Lung (tissue), 12 donors: ENCODE measurements around the gene MAP3K10. TPM values are rescaled to one million over a fixed set of nuclear protein-coding genes. Genes with fewer than 3 reads are reported as not detected.
"Not testable (repeated sequence)": the region's sequence is repeated elsewhere in the genome, so short reads cannot be mapped to it uniquely, and the experiment has no call there.

ENCODE experiments used
- ATAC-seq: fragments of 200-7000 bp; cut with Tn5 transposase; one replicate; pipeline ENCODE4 v1.9.1; 2020; ENCODE audit warnings: moderate number of reproducible peaks; ENCODE audit not compliant: insufficient read depth, low FRiP score
- DNase-seq, 3 donors: peaks; one replicate each; pipeline ENCODE4 v3.0.0-alpha.2; 2013 to 2017
- H3K27ac ChIP-seq, 2 donors: one replicate each; pipeline ENCODE4 v1.5.1; 2013; ENCODE audit warnings: mild to moderate bottlenecking in 2 of 2, moderate library complexity in 2 of 2, control low read depth in 1 of 2, inconsistent platforms in 1 of 2, low read depth in 1 of 2, low read length in 1 of 2
- H3K27me3 ChIP-seq, 3 donors: one replicate each; pipeline ENCODE4 v1.5.1; 2013; ENCODE audit warnings: low read length in 2 of 3; ENCODE audit not compliant: control insufficient read depth in 3 of 3, insufficient read depth in 3 of 3
- H3K36me3 ChIP-seq, 4 donors: one replicate each; pipeline ENCODE4 v1.5.1; 2013; ENCODE audit warnings: low read length in 4 of 4, mild to moderate bottlenecking in 1 of 4, moderate library complexity in 1 of 4; ENCODE audit not compliant: control insufficient read depth in 4 of 4, insufficient read depth in 4 of 4
- H3K4me1 ChIP-seq, 5 donors: one replicate each; pipeline ENCODE4 v1.5.1; 2013; ENCODE audit warnings: low read length in 5 of 5, mild to moderate bottlenecking in 2 of 5, moderate library complexity in 1 of 5; ENCODE audit not compliant: control insufficient read depth in 5 of 5, insufficient read depth in 5 of 5
- H3K4me3 ChIP-seq: one replicate; pipeline ENCODE4 v1.5.1; 2013; ENCODE audit warnings: mild to moderate bottlenecking, control low read depth, moderate library complexity
- H3K9ac ChIP-seq, 2 donors: one replicate each; pipeline ENCODE4 v1.5.1; 2013; ENCODE audit warnings: low read length in 2 of 2, control low read depth in 1 of 2; ENCODE audit not compliant: insufficient read depth in 1 of 2
- H3K9me3 ChIP-seq, 4 donors: one replicate each; pipeline ENCODE4 v1.5.1; 2013; ENCODE audit warnings: low read length in 3 of 4, mild to moderate bottlenecking in 1 of 4, moderate library complexity in 1 of 4; ENCODE audit not compliant: control insufficient read depth in 4 of 4, insufficient read depth in 3 of 4
- WGBS, 2 donors: extraction: QIAGEN DNeasy Blood & Tissue Kit; methylation state at CpG; one replicate each; pipeline ENCODE4 v1.1.7; 2013; 5-methylcytosine and 5-hydroxymethylcytosine counted together
- polyA plus RNA-seq, 2 donors: library from polyadenylated mRNA; stranded (reverse); fragments of 200-250 nt; gene quantifications; one replicate each; pipeline ENCODE4 v1.2.1, GENCODE V29; 2013
- total RNA-seq, 2 donors: library from RNA; depleted of rRNA in 1 of 2; stranded (reverse); fragments of >200 nt in 1 of 2; gene quantifications; one replicate each; pipeline ENCODE4 v1.2.1, GENCODE V29; 2014 to 2021
- TF ChIP-seq, protein P1 (sequence below): IDR thresholded peaks from 2 replicates; pipeline ENCODE4 v1.5.1; 2012; ENCODE audit warnings: mild to moderate bottlenecking; ENCODE audit errors: control extremely low read depth, extremely low read depth
- donor health status: control.
- donor health status: control.
- donor health status: Bipolar disorder and iron deficiency.
- donor health status: healthy.
- donor health status: DM: yes; HTN: yes; CAD: no.

Gene MAP3K10
- total and polyA plus RNA-seq, 4 donors: 4.4 to 18.0 (median 11.3) TPM

DNA sequence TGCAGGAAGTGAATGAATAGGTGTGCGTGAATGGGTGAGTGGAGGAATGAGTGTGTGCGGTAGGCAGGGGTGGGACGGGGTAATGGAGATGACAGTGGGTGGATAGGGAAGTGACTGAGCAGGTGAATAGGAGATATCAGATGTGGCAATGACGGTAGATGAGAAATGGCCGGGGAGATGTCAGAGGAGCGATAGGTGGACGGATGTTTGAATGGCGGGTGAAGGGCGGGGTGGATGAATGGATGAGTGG lies 25.5 kb downstream of the MAP3K10 start:
- H3K9ac ChIP-seq: no peak overlapping the region
- no peak overlapping the region for H3K4me3 ChIP-seq
- H3K27ac ChIP-seq: no peak overlapping the region
- H3K27me3 ChIP-seq: peaks cover 6 to 38% (median 25%) of the 10 kb centered on the region in 3 donors
- peaks cover 0 to 10% (median 0%) of the 10 kb centered on the region in 5 donors for H3K4me1 ChIP-seq
- peaks cover 0 to 5% (median 0%) of the 10 kb centered on the region in 4 donors for H3K36me3 ChIP-seq
- ATAC-seq: no peak
- DNase-seq: no peak
- TF ChIP-seq, protein P1, sequence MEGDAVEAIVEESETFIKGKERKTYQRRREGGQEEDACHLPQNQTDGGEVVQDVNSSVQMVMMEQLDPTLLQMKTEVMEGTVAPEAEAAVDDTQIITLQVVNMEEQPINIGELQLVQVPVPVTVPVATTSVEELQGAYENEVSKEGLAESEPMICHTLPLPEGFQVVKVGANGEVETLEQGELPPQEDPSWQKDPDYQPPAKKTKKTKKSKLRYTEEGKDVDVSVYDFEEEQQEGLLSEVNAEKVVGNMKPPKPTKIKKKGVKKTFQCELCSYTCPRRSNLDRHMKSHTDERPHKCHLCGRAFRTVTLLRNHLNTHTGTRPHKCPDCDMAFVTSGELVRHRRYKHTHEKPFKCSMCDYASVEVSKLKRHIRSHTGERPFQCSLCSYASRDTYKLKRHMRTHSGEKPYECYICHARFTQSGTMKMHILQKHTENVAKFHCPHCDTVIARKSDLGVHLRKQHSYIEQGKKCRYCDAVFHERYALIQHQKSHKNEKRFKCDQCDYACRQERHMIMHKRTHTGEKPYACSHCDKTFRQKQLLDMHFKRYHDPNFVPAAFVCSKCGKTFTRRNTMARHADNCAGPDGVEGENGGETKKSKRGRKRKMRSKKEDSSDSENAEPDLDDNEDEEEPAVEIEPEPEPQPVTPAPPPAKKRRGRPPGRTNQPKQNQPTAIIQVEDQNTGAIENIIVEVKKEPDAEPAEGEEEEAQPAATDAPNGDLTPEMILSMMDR: no peak
- 21 to 30% methylated on average over 9 of the region's 9 CpGs for WGBS, 2 donors
- H3K9me3 ChIP-seq: no peaks in the 10 kb centered on the region

DNA sequence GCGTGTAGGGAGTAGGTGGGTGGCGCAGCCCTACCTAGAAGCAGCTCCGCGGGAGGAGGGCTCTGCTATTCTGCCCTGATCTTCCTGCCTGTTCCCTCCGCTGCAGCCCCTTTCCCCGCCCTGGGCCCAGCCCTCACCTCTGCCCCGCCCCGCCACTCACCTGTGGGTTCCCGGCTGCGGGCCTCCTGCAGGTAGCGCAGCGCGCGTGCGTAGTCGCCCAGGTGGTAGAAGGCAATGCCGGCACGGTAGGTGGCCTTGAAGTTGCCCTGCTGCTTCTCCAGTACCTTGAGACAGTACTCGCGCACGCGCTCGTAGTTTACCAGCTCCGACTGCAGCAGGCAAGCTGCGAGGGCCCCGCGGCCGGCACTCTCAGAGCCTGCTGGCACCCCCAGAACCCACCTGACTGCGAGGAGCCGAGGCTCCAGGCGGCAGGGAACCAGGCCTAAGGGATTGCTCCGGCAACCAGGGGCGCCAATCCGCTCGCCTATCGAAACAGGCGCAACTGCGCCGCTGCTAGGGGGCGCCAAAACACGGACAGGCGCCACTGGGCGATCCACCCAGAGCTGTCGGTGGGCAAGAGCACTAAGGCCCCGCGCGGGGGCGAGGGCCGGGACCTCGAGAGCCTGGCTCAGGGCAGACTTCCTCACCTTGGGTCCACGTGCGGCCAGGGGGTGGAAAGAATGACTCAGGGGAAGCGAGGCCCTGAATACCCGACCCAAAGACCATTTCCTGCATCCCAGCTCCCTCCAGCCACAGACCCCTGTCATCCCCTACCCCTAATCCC lies 26.0 kb downstream of the MAP3K10 start:
- peaks cover 6 to 38% (median 25%) of the 10 kb centered on the region in 3 donors for H3K27me3 ChIP-seq
- WGBS, 2 donors: 9 to 12% methylated on average over 50 to 54 of the region's 54 CpGs
- H3K4me3 ChIP-seq: no peak overlapping the region
- H3K27ac ChIP-seq: no peak overlapping the region
- DNase-seq (no peak), ATAC-seq (no peak)
- H3K9me3 ChIP-seq: no peaks in the 10 kb centered on the region
- TF ChIP-seq, protein P1: no peak
- peaks cover 0 to 5% (median 0%) of the 10 kb centered on the region in 4 donors for H3K36me3 ChIP-seq
- H3K4me1 ChIP-seq: peaks cover 0 to 10% (median 0%) of the 10 kb centered on the region in 5 donors
- H3K9ac ChIP-seq: no peak overlapping the region

DNA sequence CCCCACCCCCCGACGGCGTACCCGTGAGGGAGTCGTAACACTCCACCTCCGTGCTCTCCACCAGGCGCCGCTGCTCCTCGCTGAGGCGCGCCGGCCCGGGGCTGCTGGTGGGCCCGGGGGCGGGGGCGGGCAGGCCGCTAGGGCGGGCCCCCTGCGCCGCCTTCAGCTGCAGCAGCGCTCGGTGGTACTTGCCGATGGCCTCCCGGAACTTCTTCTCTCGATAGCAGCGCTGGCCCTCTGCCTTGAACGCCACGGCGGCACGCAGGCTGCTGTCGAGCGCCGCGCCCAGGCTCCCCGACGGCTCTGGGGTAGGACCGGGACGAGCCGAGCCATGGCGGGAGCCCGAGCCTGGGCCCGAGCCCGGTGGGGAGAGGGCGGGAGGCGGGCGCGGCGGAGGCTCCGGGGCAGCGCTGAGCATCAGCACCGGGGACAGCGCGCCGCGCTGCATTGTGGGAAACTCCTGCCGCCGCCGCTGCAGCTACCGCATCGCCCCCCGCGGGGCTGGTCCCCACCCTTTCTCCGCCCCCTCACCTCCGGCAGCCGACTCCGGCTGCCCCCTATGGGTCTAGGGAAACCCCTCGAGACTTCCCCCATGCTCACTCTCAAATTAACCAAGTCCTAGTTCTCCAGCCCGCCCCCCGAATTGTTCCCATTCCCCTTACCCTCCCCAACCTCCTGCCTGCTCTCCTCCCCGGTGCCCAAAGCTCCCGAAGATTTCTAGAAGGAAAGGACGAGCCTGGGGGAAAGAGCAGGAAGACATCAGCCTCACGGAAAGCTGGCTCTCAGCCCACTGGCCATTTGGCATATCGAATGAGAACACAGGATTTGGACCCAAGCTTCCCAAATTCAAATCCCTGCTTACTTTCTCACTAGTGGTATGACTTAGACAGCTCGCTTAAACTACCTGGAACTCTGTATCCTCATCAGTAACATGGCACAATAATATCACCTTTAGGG lies 27.0 kb downstream of the MAP3K10 start, which contains the start of gene TTC9B:
TTC9B (minus strand) TSS at position 451 of the 957 bp plus-strand sequence; CDS start at position 448, 3 bp downstream.
- Histone ChIP-seq H3K4me1 (peaks cover 0 to 12% (median 0%) of the 10 kb centered on the region in 5 donors), H3K9ac (no peak within 1 kb of the TSS), H3K36me3 (no peaks in the 10 kb centered on the region), H3K4me3 (no peak within 1 kb of the TSS), H3K27me3 (peaks cover 6 to 38% (median 29%) of the 10 kb centered on the region in 3 donors), H3K27ac (no peak within 1 kb of the TSS), H3K9me3 (no peaks in the 10 kb centered on the region)
- DNase-seq (peak; percentile 34 to 48 (median 41)), ATAC-seq (no peak)
- 4 to 5% methylated on average over 56 to 75 of the region's 75 CpGs for WGBS, 2 donors
- TF ChIP-seq, protein P1: no peak

DNA sequence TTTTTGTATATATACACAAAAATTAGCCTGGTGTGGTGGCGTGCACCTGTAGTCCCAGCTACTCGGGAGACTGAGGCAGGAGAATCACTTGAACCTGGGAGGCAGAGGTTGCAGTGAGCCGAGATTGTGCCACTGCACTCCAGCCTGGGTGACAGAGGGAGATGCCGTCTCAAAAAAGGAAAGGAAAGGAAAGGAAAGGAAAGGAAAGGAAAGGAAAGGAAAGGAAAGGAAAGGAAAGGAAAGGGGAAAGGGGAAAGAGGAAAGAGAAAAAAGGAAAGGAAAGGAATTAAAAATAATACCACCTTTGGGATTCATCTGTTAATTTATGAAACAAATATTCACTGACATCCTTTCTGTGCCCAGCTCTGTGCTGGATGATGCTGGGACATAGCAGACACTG lies 27.8 kb downstream of the MAP3K10 start:
- not testable (repeated sequence) for H3K9ac ChIP-seq, H3K36me3 ChIP-seq, H3K27ac ChIP-seq, DNase-seq, ATAC-seq, H3K4me3 ChIP-seq, H3K9me3 ChIP-seq
- peaks cover 6 to 40% (median 36%) of the 10 kb centered on the region in 3 donors for H3K27me3 ChIP-seq
- 82 to 86% methylated on average over 4 of the region's 4 CpGs for WGBS, 2 donors
- H3K4me1 ChIP-seq: peaks cover 0 to 15% (median 0%) of the 10 kb centered on the region in 5 donors
